Coronary artery (tissue), 2 donors: ENCODE data around the gene YPEL1.

Experiments
- DNase-seq: peaks from one replicate; pipeline ENCODE4 v3.0.0-alpha.2; 2017; ENCODE audit warnings: low spot score
- H3K27ac ChIP-seq, 2 donors: fragments of 200-600 bp; sonication (generic); one replicate each; pipeline ENCODE4 v1.5.1; 2016 to 2019
- H3K4me3 ChIP-seq: fragments of 200-600 bp; sonication (generic); 2 replicates; pipeline ENCODE4 v1.5.1; 2016; ENCODE audit warnings: mild to moderate bottlenecking, moderate library complexity
- CTCF ChIP-seq: fragments of 200-600 bp; sonication (generic); IDR thresholded peaks from one replicate; pipeline ENCODE4 v1.5.1; 2019; ENCODE audit warnings: antibody characterized with exemption

Gene YPEL1

GRCh38 chr22:21735200-21736083, at the start of gene YPEL1:
TSS of gene YPEL1 (minus strand) at chr22:21735794. CDS start at chr22:21710744, 25,050 bp downstream.
- no peak for TF ChIP-seq CTCF
- peak within 1 kb of the TSS; percentile 59 to 90 for H3K27ac ChIP-seq
- peak within 1 kb of the TSS; percentile 85 for H3K4me3 ChIP-seq
- peak; percentile 96 for DNase-seq

GRCh38 chr22:21780259-21780658, 44.7 kb upstream of the YPEL1 start:
- no peak overlapping the region for H3K27ac ChIP-seq
- no peak for DNase-seq
- TF ChIP-seq CTCF: no peak
- no peak overlapping the region for H3K4me3 ChIP-seq

GRCh38 chr22:21779444-21779843, 43.9 kb upstream of the YPEL1 start:
- TF ChIP-seq CTCF: no peak
- Histone ChIP-seq H3K27ac (no peak overlapping the region), H3K4me3 (no peak overlapping the region)
- DNase-seq: no peak

- H3K4me3 ChIP-seq: no peak overlapping the region
- no peak for TF ChIP-seq CTCF
- no peak overlapping the region for H3K27ac ChIP-seq
- DNase-seq: no peak
Observed at GRCh38 chr22:21778705-21779363, 43.2 kb upstream of the YPEL1 start.

GRCh38 chr22:21771631-21771976, 36.0 kb upstream of the YPEL1 start:
- DNase-seq: no peak
- H3K4me3 ChIP-seq: no peak overlapping the region
- no peak overlapping the region for H3K27ac ChIP-seq
- TF ChIP-seq CTCF: no peak

- Histone ChIP-seq H3K27ac (no peak overlapping the region), H3K4me3 (no peak overlapping the region)
- DNase-seq: no peak
- TF ChIP-seq CTCF: no peak
Observed at GRCh38 chr22:21768435-21768834, 32.8 kb upstream of the YPEL1 start.
